GM12872 (cell line): Measurements from ENCODE around the gene SLC35A2.

Experiments used
- CTCF ChIP-seq: IDR thresholded peaks from 3 replicates; pipeline ENCODE4 v1.5.1; 2011; ENCODE audit warnings: low read depth, mild to moderate bottlenecking, low read length, moderate library complexity; ENCODE audit not compliant: insufficient read depth

Gene SLC35A2

GRCh38 chrX:48904180-48904579, 7.3 kb downstream of the SLC35A2 start:
- no peak for TF ChIP-seq CTCF

GRCh38 chrX:48903290-48903689, 8.2 kb downstream of the SLC35A2 start:
- no peak for TF ChIP-seq CTCF

GRCh38 chrX:48902776-48903175, 8.7 kb downstream of the SLC35A2 start:
- no peak for TF ChIP-seq CTCF

GRCh38 chrX:48902135-48902534, 9.3 kb downstream of the SLC35A2 start:
- no peak for TF ChIP-seq CTCF

- TF ChIP-seq CTCF, result no peak
These were observed 10.4 kb downstream of the SLC35A2 start for GRCh38 chrX:48901069-48901468.

GRCh38 chrX:48899078-48899410, 12.4 kb downstream of the SLC35A2 start:
- no peak for TF ChIP-seq CTCF

GRCh38 chrX:48897625-48898306, 13.7 kb downstream of the SLC35A2 start, which contains the start of the genes PQBP1 and TIMM17B:
Gene PQBP1, plus strand, starts transcription at chrX:48897930. Its CDS starts 580 bp downstream, at chrX:48898510.
Gene TIMM17B, minus strand, starts transcription at chrX:48897768. Its CDS starts 19 bp downstream, at chrX:48897749.
- TF ChIP-seq CTCF, result no peak
